ENCODE data around the gene TAF11L9.

GRCh38 chr5:17625686-17626085 is 31.5 kb upstream of the TAF11L9 start:
- TF ChIP-seq POLR2A (IDR thresholded peaks at IDR 0.05) (no peak), CTCF (IDR thresholded peaks at IDR 0.05) (no peak)
